Sigmoid colon (tissue), 7 donors: ENCODE data around the gene NNT. TPM values are rescaled to one million over a fixed set of nuclear protein-coding genes. Genes with fewer than 3 reads are reported as not detected.
"Not testable (repeated sequence)": the region's sequence is repeated elsewhere in the genome, so short reads cannot be mapped to it uniquely, and the experiment has no call there.

ENCODE experiments used
- DNase-seq: peaks from one replicate; pipeline ENCODE4 v3.0.0-alpha.2; 2019
- H3K27ac ChIP-seq, 4 donors: fragments of 200-600 bp; sonication (generic); one replicate each; pipeline ENCODE4 v1.5.1; 2016 to 2019; ENCODE audit warnings: mild to moderate bottlenecking in 1 of 4
- H3K27me3 ChIP-seq, 3 donors: fragments of 200-600 bp; sonication (generic); one replicate each; pipeline ENCODE4 v1.5.1; 2019; ENCODE audit warnings: mild to moderate bottlenecking in 1 of 3
- H3K36me3 ChIP-seq, 4 donors: fragments of 200-600 bp; sonication (generic); one replicate each; pipeline ENCODE4 v1.5.1; 2016 to 2019
- H3K4me1 ChIP-seq, 4 donors: fragments of 200-600 bp; sonication (generic); one replicate each; pipeline ENCODE4 v1.5.1; 2017 to 2019
- H3K4me3 ChIP-seq, 4 donors: fragments of 200-600 bp; sonication (generic); one replicate each; pipeline ENCODE4 v1.5.1; 2017 to 2019; ENCODE audit warnings: mild to moderate bottlenecking in 2 of 4, moderate library complexity in 1 of 4
- H3K9me3 ChIP-seq, 4 donors: fragments of 200-600 bp in 3 of 4; sonication (generic) in 3 of 4; one replicate each; pipeline versions ENCODE4 v1.5.1 to v1.6.1; 2013 to 2019
- EP300 ChIP-seq, 4 donors: sonication (generic); formaldehyde crosslinking; IDR thresholded peaks; one replicate each; pipeline ENCODE4 v1.6.1; 2017; ENCODE audit warnings: antibody characterized with exemption in 4 of 4
- POLR2A ChIP-seq, 2 donors: fragments of 450-650 bp; IDR thresholded peaks; one replicate each; pipeline ENCODE4 v1.6.1; 2016; ENCODE audit warnings: antibody characterized with exemption in 2 of 2, mild to moderate bottlenecking in 2 of 2, moderate library complexity in 2 of 2
- POLR2AphosphoS5 ChIP-seq, 4 donors: sonication (generic); formaldehyde crosslinking; IDR thresholded peaks; one replicate each; pipeline ENCODE4 v1.6.1; 2017; ENCODE audit warnings: antibody characterized with exemption in 4 of 4
- WGBS, 2 donors: extraction: QIAGEN DNeasy Blood & Tissue Kit; methylation state at CpG; one replicate each; pipeline ENCODE4 v1.1.7; 2013; 5-methylcytosine and 5-hydroxymethylcytosine counted together
- intact Hi-C: fragments of 100-400 bp; cut with DNase I; formaldehyde crosslinking; loops from one replicate; pipeline ENCODE4 v1.15.1; 2023
- polyA plus RNA-seq, 3 donors: library from polyadenylated mRNA; stranded (reverse); fragments of 200-250 nt; gene quantifications; one replicate each; pipeline ENCODE4 v1.2.3, GENCODE V29; 2013
- total RNA-seq, 4 donors: library from RNA; depleted of rRNA; stranded (reverse); fragments of >200 nt; gene quantifications; one replicate each; pipeline ENCODE4 v1.1.0, GENCODE V29; 2016
- TF ChIP-seq, protein P1 (sequence below), 4 experiments: fragments of 450-650 bp in 3 of 4; fragments of 200-600 bp in 1 of 4; IDR thresholded peaks; one replicate each; pipeline ENCODE4 v1.5.1; 2016 to 2019; ENCODE audit warnings: antibody characterized with exemption in 4 of 4, mild to moderate bottlenecking in 3 of 4, moderate library complexity in 2 of 4
- donor health status: healthy with polysubstance abuse.
- donor health status: Bipolar disorder and iron deficiency.
- donor health status: healthy.

The NNT gene
- total and polyA plus RNA-seq, 7 donors: 15.7 to 80.3 (median 48.5) TPM

DNA sequence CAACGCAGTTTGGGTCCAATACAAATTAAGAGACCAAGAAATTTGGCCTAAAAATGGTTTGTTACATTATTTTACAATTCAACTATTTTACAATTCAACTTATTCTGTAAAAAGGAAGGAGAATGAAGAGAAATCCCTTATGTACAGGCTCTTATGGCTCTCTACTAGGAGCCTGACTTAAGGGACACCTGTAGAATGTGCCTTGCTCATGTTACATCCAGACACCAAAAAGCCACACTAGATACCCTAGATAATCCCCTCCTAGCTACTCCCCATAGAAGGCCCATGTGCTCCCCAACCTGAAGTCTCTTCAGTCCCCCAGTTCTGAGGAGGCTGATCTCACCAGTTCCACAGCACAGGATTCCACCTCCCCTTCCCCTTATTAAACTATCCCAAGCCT lies 14.1 kb upstream of the NNT start:
- no peak overlapping the region for H3K4me3 ChIP-seq
- no peaks in the 10 kb centered on the region for H3K9me3 ChIP-seq
- TF ChIP-seq POLR2A (IDR thresholded peaks at IDR 0.05) (no peak), EP300 (IDR thresholded peaks at IDR 0.05) (no peak), POLR2AphosphoS5 (IDR thresholded peaks at IDR 0.05) (no peak)
- TF ChIP-seq, protein P1, sequence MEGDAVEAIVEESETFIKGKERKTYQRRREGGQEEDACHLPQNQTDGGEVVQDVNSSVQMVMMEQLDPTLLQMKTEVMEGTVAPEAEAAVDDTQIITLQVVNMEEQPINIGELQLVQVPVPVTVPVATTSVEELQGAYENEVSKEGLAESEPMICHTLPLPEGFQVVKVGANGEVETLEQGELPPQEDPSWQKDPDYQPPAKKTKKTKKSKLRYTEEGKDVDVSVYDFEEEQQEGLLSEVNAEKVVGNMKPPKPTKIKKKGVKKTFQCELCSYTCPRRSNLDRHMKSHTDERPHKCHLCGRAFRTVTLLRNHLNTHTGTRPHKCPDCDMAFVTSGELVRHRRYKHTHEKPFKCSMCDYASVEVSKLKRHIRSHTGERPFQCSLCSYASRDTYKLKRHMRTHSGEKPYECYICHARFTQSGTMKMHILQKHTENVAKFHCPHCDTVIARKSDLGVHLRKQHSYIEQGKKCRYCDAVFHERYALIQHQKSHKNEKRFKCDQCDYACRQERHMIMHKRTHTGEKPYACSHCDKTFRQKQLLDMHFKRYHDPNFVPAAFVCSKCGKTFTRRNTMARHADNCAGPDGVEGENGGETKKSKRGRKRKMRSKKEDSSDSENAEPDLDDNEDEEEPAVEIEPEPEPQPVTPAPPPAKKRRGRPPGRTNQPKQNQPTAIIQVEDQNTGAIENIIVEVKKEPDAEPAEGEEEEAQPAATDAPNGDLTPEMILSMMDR (IDR thresholded peaks at IDR 0.05): no peak
- WGBS, 2 donors: 0 to 49% methylated on average over 1 of the region's 1 CpG
- intact Hi-C loops: no loop called here
- H3K27ac ChIP-seq: no peak overlapping the region
- H3K27me3 ChIP-seq: no peaks in the 10 kb centered on the region
- H3K36me3 ChIP-seq: no peaks in the 10 kb centered on the region
- no peak for DNase-seq
- H3K4me1 ChIP-seq: no peaks in the 10 kb centered on the region

DNA sequence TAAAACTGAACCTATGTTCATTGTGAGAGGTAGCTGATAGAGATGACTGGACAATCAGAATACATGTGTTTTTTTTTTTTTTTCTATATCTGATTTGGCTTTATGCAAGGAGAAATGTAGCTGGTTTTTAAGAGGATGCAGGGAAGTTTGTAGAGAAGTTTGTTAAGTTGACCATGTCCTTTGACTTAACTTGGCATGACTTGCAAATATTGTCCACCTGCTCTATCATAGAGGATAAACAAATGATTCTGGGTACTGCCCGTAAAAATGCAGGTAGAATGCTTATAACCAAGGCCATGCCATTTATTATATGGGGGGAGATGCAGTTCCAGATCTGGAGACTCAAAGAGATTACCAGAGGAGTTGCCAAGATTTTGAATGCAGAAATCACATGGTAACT lies 13.7 kb upstream of the NNT start:
- H3K4me3 ChIP-seq: no peak overlapping the region
- DNase-seq: no peak
- 62 to 82% methylated on average over 1 of the region's 1 CpG for WGBS, 2 donors
- no peaks in the 10 kb centered on the region for H3K36me3 ChIP-seq
- no peaks in the 10 kb centered on the region for H3K4me1 ChIP-seq
- TF ChIP-seq POLR2AphosphoS5 (IDR thresholded peaks at IDR 0.05) (no peak), POLR2A (IDR thresholded peaks at IDR 0.05) (no peak), EP300 (IDR thresholded peaks at IDR 0.05) (no peak)
- TF ChIP-seq, protein P1 (IDR thresholded peaks at IDR 0.05): no peak
- intact Hi-C loops: no loop called here
- H3K27ac ChIP-seq: no peak overlapping the region
- no peaks in the 10 kb centered on the region for H3K27me3 ChIP-seq
- no peaks in the 10 kb centered on the region for H3K9me3 ChIP-seq

DNA sequence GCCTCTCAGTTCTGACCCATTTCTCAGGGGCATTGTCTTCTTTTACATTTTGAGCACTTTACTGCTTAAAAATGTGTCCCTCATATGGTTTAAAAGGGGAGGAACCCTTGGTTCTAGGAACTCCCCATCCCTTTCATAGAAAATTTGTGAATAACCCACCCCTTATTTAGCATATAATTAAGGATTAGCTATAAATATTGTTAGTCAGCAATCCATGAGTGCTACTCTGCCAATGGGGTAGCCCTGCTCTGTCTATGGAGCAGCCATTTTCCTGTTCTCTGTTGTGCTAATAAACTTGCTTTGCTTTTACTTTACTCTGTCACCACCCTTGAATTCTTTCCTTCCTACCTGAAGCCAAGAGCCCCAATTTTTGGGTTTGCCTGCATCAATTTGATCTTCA lies 12.3 kb upstream of the NNT start:
- no peaks in the 10 kb centered on the region for H3K9me3 ChIP-seq
- TF ChIP-seq POLR2AphosphoS5 (IDR thresholded peaks at IDR 0.05): no peak
- TF ChIP-seq EP300 (IDR thresholded peaks at IDR 0.05): no peak
- no peak for TF ChIP-seq POLR2A (IDR thresholded peaks at IDR 0.05)
- TF ChIP-seq, protein P1 (IDR thresholded peaks at IDR 0.05): no peak

DNA sequence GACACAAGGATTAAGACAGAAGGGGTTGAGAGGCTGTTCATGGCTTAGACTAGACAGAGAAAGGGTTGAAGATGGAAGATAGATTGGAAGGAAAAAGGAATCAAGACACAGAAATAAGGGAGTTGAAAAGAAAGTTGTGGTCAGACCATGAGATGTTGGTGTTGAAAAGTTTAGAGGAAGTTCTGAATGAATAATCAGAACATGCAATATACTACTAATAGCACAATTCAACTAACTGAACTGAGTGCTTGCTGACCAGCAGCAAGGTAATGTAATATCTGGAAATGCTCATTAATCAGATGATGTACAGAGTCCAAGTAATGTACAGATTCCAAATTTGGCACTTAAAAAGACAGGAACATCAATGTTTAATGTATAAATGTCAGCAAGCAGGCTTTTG lies 10.6 kb upstream of the NNT start:
- no peaks in the 10 kb centered on the region for H3K27me3 ChIP-seq
- H3K36me3 ChIP-seq: no peaks in the 10 kb centered on the region
- no peak overlapping the region for H3K4me3 ChIP-seq
- TF ChIP-seq EP300 (IDR thresholded peaks at IDR 0.05): no peak
- no peak for TF ChIP-seq POLR2A (IDR thresholded peaks at IDR 0.05)
- TF ChIP-seq, protein P1 (IDR thresholded peaks at IDR 0.05): no peak
- no peak for TF ChIP-seq POLR2AphosphoS5 (IDR thresholded peaks at IDR 0.05)
- H3K27ac ChIP-seq: no peak overlapping the region
- DNase-seq: no peak
- no peaks in the 10 kb centered on the region for H3K9me3 ChIP-seq
- intact Hi-C loops: no loop called here
- no peaks in the 10 kb centered on the region for H3K4me1 ChIP-seq

More for the DNA sequence above, 12.3 kb upstream of the NNT start:
- no peaks in the 10 kb centered on the region for H3K4me1 ChIP-seq
- no peaks in the 10 kb centered on the region for H3K36me3 ChIP-seq
- intact Hi-C loops: no loop called here
- no peak overlapping the region for H3K4me3 ChIP-seq
- H3K27me3 ChIP-seq: no peaks in the 10 kb centered on the region
- H3K27ac ChIP-seq: no peak overlapping the region
- DNase-seq: no peak

DNA sequence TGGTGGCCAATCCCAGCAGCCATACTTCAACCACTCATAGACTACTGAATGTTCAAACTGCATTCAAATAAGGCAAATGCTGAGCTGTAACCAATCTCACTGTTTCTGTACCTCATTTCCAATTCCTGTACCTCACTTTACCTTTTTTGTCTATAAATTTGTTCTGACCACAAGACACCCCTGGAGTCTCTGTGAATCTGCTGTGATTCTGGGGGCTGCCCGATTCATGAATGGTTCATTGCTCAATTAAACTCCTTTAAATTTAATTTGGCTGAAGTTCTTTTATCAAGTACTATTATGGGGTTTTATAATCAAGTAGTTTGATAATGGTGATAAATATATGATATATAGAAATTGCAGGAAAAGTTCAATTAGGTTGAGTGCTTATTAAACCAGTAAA lies 4.1 kb upstream of the NNT start:
- DNase-seq, H3K27ac ChIP-seq, H3K9me3 ChIP-seq, H3K27me3 ChIP-seq, intact Hi-C loops, H3K4me3 ChIP-seq, H3K36me3 ChIP-seq: not testable (repeated sequence)
- peaks cover 0 to 19% (median 11%) of the 10 kb centered on the region in 4 donors for H3K4me1 ChIP-seq
- WGBS, 2 donors: 98 to 99% methylated on average over 1 of the region's 1 CpG
